Thyroid gland (tissue), 4 donors: ENCODE results near the gene SLC9A2. TPM values are rescaled to one million over a fixed set of nuclear protein-coding genes. Genes with fewer than 3 reads are reported as not detected.

ENCODE experiments used
- DNase-seq, 2 donors: peaks; one replicate each; pipeline ENCODE4 v3.0.0-alpha.2; 2019
- H3K27ac ChIP-seq, 3 donors: fragments of 200-600 bp; sonication (generic); 1 replicate in 2 of 3; 2 replicates in 1 of 3; pipeline ENCODE4 v1.5.1; 2016 to 2019; ENCODE audit warnings: mild to moderate bottlenecking in 1 of 3, moderate library complexity in 1 of 3
- H3K27me3 ChIP-seq: fragments of 200-600 bp; sonication (generic); one replicate; pipeline ENCODE4 v1.5.1; 2019
- H3K36me3 ChIP-seq, 2 donors: fragments of 200-600 bp; sonication (generic); one replicate each; pipeline ENCODE4 v1.5.1; 2016 to 2019
- H3K4me1 ChIP-seq, 2 donors: fragments of 200-600 bp; sonication (generic); one replicate each; pipeline ENCODE4 v1.5.1; 2017 to 2019
- H3K4me3 ChIP-seq, 3 donors: fragments of 200-600 bp; sonication (generic); replicated peaks in 1 of 3; 1 replicate in 2 of 3; 2 replicates in 1 of 3; pipeline ENCODE4 v1.5.1; 2016; ENCODE audit warnings: mild to moderate bottlenecking in 1 of 3
- H3K9me3 ChIP-seq: fragments of 200-600 bp; sonication (generic); one replicate; pipeline ENCODE4 v1.5.1; 2017
- POLR2A ChIP-seq, 2 donors: fragments of 450-650 bp; IDR thresholded peaks; one replicate each; pipeline ENCODE4 v1.6.1; 2017; ENCODE audit warnings: antibody characterized with exemption in 2 of 2, mild to moderate bottlenecking in 2 of 2, moderate library complexity in 1 of 2
- WGBS, 2 donors: methylation state at CpG; one replicate each; pipeline ENCODE4 v1.1.5; 2017; 5-methylcytosine and 5-hydroxymethylcytosine counted together
- intact Hi-C: fragments of 100-400 bp; cut with DNase I; formaldehyde crosslinking; loops from one replicate; pipeline ENCODE4 v1.15.1; 2023
- total RNA-seq, 4 donors: library from RNA; depleted of rRNA; stranded (reverse); fragments of >200 nt; gene quantifications; one replicate each; pipeline ENCODE4 v1.2.3, GENCODE V29; 2016
- TF ChIP-seq, protein P1 (sequence below), 6 experiments: fragments of 200-600 bp in 3 of 6; fragments of 450-650 bp in 3 of 6; sonication (generic) in 3 of 6; IDR thresholded peaks; one replicate each; pipeline ENCODE4 v1.5.1; 2016 to 2019; ENCODE audit warnings: antibody characterized with exemption in 6 of 6, mild to moderate bottlenecking in 2 of 6, inconsistent platforms in 1 of 6, moderate library complexity in 1 of 6

SLC9A2 gene
- total RNA-seq, 4 donors from 2014 or later, result 0.33 to 4.0 (median 0.87) TPM

DNA sequence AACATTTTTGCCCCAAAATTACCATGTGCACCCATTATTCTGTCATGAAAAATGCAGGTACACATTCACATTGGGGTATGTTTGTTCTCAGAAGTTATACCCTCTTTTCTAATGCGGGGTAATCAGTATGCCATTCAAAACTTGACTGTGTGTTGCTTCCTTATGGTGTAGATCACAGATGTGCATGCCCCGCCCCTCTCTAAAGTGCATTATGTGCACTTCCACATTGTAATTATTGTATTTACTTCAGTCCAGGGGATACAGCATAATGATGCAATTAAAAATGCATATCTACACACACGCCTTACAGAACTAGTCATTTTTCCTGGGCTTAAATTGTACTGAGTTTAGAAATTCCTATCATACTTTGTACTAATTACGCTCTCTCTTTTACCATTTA lies 48.8 kb downstream of the SLC9A2 start:
- Histone ChIP-seq H3K4me1 (no peaks in the 10 kb centered on the region), H3K9me3 (no peaks in the 10 kb centered on the region), H3K27me3 (no peaks in the 10 kb centered on the region), H3K27ac (no peak overlapping the region), H3K36me3 (no peaks in the 10 kb centered on the region), H3K4me3 (no peak overlapping the region)
- DNase-seq, result no peak
- TF ChIP-seq POLR2A (IDR thresholded peaks at IDR 0.05), result no peak
- WGBS, 2 donors, result 89 to 93% methylated on average over 4 of the region's 4 CpGs
- intact Hi-C loops, result no loop called here

DNA sequence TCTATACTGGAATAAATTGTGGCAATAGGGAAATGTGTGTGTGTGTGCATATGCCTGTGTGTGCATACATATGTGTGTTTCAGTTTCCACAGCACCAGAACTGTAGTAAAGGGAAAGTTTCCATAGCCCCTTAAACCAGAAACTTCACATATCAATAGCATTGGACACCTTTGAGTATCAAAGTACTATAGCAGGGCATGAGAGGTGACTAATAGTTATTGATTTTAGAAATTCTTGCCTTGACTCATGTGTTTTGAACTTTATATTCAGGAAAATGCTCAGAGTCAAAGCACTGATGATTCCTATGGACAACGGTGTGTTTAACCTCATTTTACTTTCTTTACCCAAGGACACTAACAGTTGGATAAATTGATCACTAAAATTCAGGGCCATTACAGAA lies 50.0 kb downstream of the SLC9A2 start:
- no peak for DNase-seq
- Histone ChIP-seq H3K4me1 (no peaks in the 10 kb centered on the region), H3K9me3 (no peaks in the 10 kb centered on the region), H3K27me3 (no peaks in the 10 kb centered on the region), H3K4me3 (no peak overlapping the region), H3K27ac (no peak overlapping the region), H3K36me3 (no peaks in the 10 kb centered on the region)
- TF ChIP-seq, protein P1, sequence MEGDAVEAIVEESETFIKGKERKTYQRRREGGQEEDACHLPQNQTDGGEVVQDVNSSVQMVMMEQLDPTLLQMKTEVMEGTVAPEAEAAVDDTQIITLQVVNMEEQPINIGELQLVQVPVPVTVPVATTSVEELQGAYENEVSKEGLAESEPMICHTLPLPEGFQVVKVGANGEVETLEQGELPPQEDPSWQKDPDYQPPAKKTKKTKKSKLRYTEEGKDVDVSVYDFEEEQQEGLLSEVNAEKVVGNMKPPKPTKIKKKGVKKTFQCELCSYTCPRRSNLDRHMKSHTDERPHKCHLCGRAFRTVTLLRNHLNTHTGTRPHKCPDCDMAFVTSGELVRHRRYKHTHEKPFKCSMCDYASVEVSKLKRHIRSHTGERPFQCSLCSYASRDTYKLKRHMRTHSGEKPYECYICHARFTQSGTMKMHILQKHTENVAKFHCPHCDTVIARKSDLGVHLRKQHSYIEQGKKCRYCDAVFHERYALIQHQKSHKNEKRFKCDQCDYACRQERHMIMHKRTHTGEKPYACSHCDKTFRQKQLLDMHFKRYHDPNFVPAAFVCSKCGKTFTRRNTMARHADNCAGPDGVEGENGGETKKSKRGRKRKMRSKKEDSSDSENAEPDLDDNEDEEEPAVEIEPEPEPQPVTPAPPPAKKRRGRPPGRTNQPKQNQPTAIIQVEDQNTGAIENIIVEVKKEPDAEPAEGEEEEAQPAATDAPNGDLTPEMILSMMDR (IDR thresholded peaks at IDR 0.05), result no peak
- no peak for TF ChIP-seq POLR2A (IDR thresholded peaks at IDR 0.05)
- WGBS, 2 donors, result 94 to 97% methylated on average over 1 of the region's 1 CpG
- intact Hi-C loops, result no loop called here

DNA sequence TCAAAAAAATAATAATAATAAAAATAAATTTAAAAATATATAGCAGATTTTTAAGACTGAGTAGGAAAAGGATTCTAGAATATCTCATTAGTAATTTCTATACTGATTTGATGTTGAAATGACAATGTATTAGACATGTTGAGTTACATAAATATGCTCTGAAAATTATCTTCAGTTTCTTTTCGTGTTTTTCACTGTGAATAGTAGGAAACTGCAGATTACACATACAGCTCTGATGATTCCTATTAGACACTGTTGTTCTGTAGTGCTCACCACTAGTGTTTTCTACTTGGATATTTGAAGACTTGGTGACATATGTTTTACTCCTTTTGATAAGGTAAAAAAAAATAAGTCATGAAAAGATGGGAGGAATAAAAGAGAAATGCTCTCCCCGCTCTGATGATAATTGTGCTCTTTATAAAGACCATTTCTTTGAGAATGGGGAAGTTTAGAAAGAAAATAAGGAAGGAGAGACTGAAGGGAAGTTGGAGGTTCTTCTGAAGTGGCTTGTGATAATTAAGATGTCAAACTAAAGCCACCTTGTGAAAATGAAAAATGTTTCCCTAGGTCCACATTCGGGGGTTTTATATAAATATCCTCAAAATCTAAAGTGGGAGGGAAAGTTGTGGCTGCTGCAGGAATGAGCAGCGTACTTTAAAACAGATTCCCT lies 52.9 kb downstream of the SLC9A2 start:
- no peak overlapping the region for H3K4me3 ChIP-seq
- no peak for DNase-seq
- H3K27me3 ChIP-seq, result no peaks in the 10 kb centered on the region
- H3K9me3 ChIP-seq, result no peaks in the 10 kb centered on the region
- H3K4me1 ChIP-seq, result no peaks in the 10 kb centered on the region
- intact Hi-C loops, result no loop called here
- no peak overlapping the region for H3K27ac ChIP-seq
- H3K36me3 ChIP-seq, result no peaks in the 10 kb centered on the region
- WGBS, 2 donors, result 71 to 82% methylated on average over 4 of the region's 4 CpGs
- TF ChIP-seq POLR2A (IDR thresholded peaks at IDR 0.05), result no peak
- TF ChIP-seq, protein P1 (IDR thresholded peaks at IDR 0.05), result no peak

DNA sequence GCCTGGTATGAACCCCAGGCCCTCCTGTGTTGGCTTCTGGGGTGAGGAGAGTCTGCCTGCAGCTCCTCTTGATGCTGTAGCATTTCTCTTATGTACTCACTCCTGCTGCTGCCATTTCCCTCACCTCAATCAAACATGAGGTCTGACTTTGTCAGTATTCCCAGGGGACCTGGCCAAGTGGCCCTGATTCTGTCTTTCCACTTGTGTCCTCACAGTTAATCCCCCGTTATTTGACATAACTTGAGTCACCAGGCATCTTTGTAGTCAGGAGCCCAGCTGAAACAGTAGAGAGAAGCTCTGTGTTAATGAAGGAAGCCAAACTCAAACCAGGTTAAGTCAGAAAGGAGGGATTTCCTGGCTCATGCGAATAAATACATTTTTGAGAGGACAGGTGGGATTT lies 55.0 kb downstream of the SLC9A2 start:
- no peak overlapping the region for H3K4me3 ChIP-seq
- H3K9me3 ChIP-seq, result no peaks in the 10 kb centered on the region
- 91 to 96% methylated on average over 2 of the region's 2 CpGs for WGBS, 2 donors
- no peaks in the 10 kb centered on the region for H3K27me3 ChIP-seq
- intact Hi-C loops, result no loop called here
- no peaks in the 10 kb centered on the region for H3K4me1 ChIP-seq
- no peaks in the 10 kb centered on the region for H3K36me3 ChIP-seq
- no peak for DNase-seq
- TF ChIP-seq POLR2A (IDR thresholded peaks at IDR 0.05), result no peak
- TF ChIP-seq, protein P1 (IDR thresholded peaks at IDR 0.05), result no peak
- H3K27ac ChIP-seq, result no peak overlapping the region

DNA sequence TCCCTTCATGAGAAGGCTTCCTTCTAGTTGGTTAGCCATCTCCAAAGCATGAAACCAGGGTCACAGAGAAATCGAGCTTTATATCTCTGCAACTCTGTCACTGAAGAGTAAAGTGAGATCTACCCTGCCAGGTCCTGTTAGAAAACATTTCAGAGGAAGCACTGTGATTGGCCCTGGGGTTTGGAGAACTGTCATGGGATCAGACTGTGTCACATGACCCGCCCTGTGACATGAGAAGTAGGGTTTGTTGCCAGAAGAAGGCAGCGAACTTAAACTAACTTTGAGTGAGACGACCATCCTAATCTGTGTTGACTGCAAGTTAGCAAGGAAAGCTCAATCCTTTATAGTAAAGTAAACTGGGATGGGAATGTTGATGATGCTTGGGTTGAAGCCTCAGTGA lies 55.5 kb downstream of the SLC9A2 start:
- TF ChIP-seq, protein P1 (IDR thresholded peaks at IDR 0.05), result no peak
- no peaks in the 10 kb centered on the region for H3K27me3 ChIP-seq
- H3K4me1 ChIP-seq, result no peaks in the 10 kb centered on the region
- no peaks in the 10 kb centered on the region for H3K9me3 ChIP-seq
- no peak overlapping the region for H3K4me3 ChIP-seq
- DNase-seq, result no peak
- H3K27ac ChIP-seq, result no peak overlapping the region
- intact Hi-C loops, result no loop called here
- 86 to 88% methylated on average over 4 of the region's 4 CpGs for WGBS, 2 donors
- no peaks in the 10 kb centered on the region for H3K36me3 ChIP-seq
